PC-9 (cell line): Measurements from ENCODE around the gene ADGRD1. TPM values are rescaled to one million over a fixed set of nuclear protein-coding genes. Genes with fewer than 3 reads are reported as not detected.

Source experiments
- BruUV-seq: library from RNA; stranded (reverse); fragments of 400-500 nt; replicated peaks from 2 replicates; lab custom pipeline; 2021; lab: Mats Ljungman, UMichigan
- CTCF ChIA-PET: fragments of 300-600 bp; sonication (Branson Sonifier 250); formaldehyde crosslinking; loops from one replicate; lab custom pipeline; 2022; ENCODE audit warnings: antibody characterized with exemption; lab: Charles Lee
- POLR2A ChIA-PET: fragments of 300-600 bp; sonication (Branson Sonifier 250); formaldehyde crosslinking; loops from one replicate; lab custom pipeline; 2022; ENCODE audit warnings: antibody characterized with exemption; ENCODE audit not compliant: unreplicated experiment; lab: Charles Lee
- DNase-seq, 2 experiments: peaks; one replicate each; pipeline versions ENCODE4 v3.0.0 to v3.0.0-alpha.2; 2015 to 2022; ENCODE audit warnings: mixed read lengths in 1 of 2
- H2AFZ ChIP-seq: fragments of 200-600 bp; sonication (generic); 2 replicates; pipeline ENCODE4 v1.8.1; 2017; ENCODE audit warnings: antibody characterized with exemption
- H3F3A ChIP-seq: fragments of 200-600 bp; sonication (generic); 2 replicates; pipeline ENCODE4 v1.8.1; 2017; ENCODE audit warnings: antibody characterized with exemption, mild to moderate bottlenecking, low read depth; ENCODE audit not compliant: insufficient read depth
- H3K27ac ChIP-seq: fragments of 200-600 bp; sonication (generic); 2 replicates; pipeline ENCODE4 v1.6.1; 2016; ENCODE audit warnings: mixed run types
- H3K27me3 ChIP-seq: fragments of 200-600 bp; sonication (generic); 2 replicates; pipeline ENCODE4 v1.6.1; 2016; ENCODE audit warnings: low read depth, mixed run types; ENCODE audit not compliant: insufficient read depth
- H3K36me3 ChIP-seq: fragments of 200-600 bp; sonication (generic); 2 replicates; pipeline ENCODE4 v1.6.1; 2016; ENCODE audit warnings: low read depth, mixed run types
- H3K4me1 ChIP-seq: fragments of 200-600 bp; sonication (generic); replicated peaks from 2 replicates; pipeline ENCODE4 v1.6.1; 2016; ENCODE audit warnings: mixed run types; ENCODE audit not compliant: insufficient read depth
- H3K4me2 ChIP-seq: fragments of 200-600 bp; sonication (generic); 2 replicates; pipeline ENCODE4 v1.6.1; 2017; ENCODE audit warnings: mixed run types
- H3K4me3 ChIP-seq: fragments of 200-600 bp; sonication (generic); 2 replicates; pipeline ENCODE4 v1.6.1; 2016; ENCODE audit warnings: mixed run types
- H3K79me2 ChIP-seq: fragments of 200-600 bp; sonication (generic); 2 replicates; pipeline ENCODE4 v1.6.1; 2017; ENCODE audit warnings: low read depth, mixed run types
- H3K9me2 ChIP-seq: fragments of 200-600 bp; sonication (generic); 2 replicates; pipeline ENCODE4 v1.8.1; 2017; ENCODE audit warnings: mild to moderate bottlenecking; ENCODE audit not compliant: insufficient read depth
- H3K9me3 ChIP-seq: fragments of 200-600 bp; sonication (generic); 2 replicates; pipeline ENCODE4 v1.8.1; 2016; ENCODE audit warnings: low read depth; ENCODE audit not compliant: insufficient read depth
- H4K20me1 ChIP-seq: fragments of 200-600 bp; sonication (generic); 2 replicates; pipeline ENCODE4 v1.8.1; 2017; ENCODE audit not compliant: insufficient read depth
- CTCF ChIP-seq: fragments of 200-600 bp; sonication (generic); conservative IDR thresholded peaks from 2 replicates; pipeline ENCODE4 v1.6.1; 2017; ENCODE audit warnings: mixed run types, antibody characterized with exemption, mild to moderate bottlenecking, moderate library complexity
- EZH2 ChIP-seq: fragments of 200-600 bp; sonication (generic); IDR thresholded peaks from 2 replicates; pipeline ENCODE4 v1.8.0; 2017; ENCODE audit warnings: antibody characterized with exemption, low read depth
- intact Hi-C: fragments of 100-400 bp; cut with micrococcal nuclease; formaldehyde crosslinking; loops from one replicate; pipeline ENCODE4 v1.10.0; 2022; ENCODE audit not compliant: unreplicated experiment
- total RNA-seq: library from RNA; stranded (reverse); gene quantifications from 2 replicates; pipeline ENCODE4 v1.2.3, GENCODE V29; 2021

The ADGRD1 gene
- total RNA-seq, 1 experiment from 2014 or later, result not detected

DNA sequence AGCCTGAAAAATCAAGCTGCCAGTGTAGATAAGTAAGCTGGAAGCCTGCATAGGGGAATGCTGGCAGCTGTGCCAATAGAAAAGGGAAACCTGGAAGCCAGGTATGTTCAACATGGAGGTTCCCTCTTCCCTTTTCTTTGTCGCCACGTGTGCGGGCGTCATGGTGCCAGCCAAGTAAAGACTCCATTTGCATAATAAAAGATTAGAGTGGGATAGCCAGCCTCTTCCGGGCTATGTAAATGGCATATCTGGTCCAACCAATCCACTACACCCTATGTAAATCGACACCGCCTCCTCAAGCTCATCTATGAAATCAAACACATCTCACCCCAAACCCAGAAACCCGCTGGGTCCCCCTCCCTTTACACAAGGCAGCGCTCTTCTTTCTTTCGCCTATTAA lies 5.6 kb upstream of the ADGRD1 start:
- H4K20me1 ChIP-seq, result no peaks in the 10 kb centered on the region
- H3K4me1 ChIP-seq, result no peaks in the 10 kb centered on the region
- no peak overlapping the region for H2AFZ ChIP-seq
- H3K4me3 ChIP-seq, result no peak overlapping the region
- H3K4me2 ChIP-seq, result no peak overlapping the region
- no peaks in the 10 kb centered on the region for H3F3A ChIP-seq
- no peaks in the 10 kb centered on the region for H3K9me2 ChIP-seq
- DNase-seq, result no peak
- TF ChIP-seq CTCF, result no peak
- TF ChIP-seq EZH2, result no peak
- H3K36me3 ChIP-seq, result no peaks in the 10 kb centered on the region
- intact Hi-C loops, result no loop called here
- H3K27me3 ChIP-seq, result peaks cover 85% of the 10 kb centered on the region
- no peaks in the 10 kb centered on the region for H3K9me3 ChIP-seq
- BruUV-seq, result no TSS peak
- CTCF ChIA-PET, result no interaction called here
- H3K27ac ChIP-seq, result no peak overlapping the region
- POLR2A ChIA-PET, result no interaction called here
- no peaks in the 10 kb centered on the region for H3K79me2 ChIP-seq

DNA sequence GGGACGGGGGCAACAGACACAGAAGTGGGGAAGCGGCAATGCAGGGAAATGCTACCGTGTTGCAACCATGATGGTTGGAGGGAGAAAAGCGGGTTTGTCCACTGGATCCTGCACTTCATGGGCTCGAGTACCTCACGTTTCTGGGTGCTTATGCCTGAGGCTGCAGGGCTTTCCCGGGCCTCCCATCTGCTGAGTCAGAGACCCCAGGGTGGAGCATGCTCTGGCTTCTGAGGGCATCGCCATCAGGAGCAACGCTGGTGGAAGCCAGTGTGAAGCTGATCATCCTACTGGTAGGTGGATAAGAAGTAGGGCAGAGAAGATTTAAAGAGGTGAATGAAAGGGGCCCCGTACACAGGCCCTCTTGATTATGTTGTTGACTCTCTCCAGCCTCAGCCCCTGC lies 5.0 kb upstream of the ADGRD1 start:
- Histone ChIP-seq H3F3A (no peaks in the 10 kb centered on the region), H3K27me3 (peaks cover 92% of the 10 kb centered on the region), H3K27ac (no peak overlapping the region), H4K20me1 (no peaks in the 10 kb centered on the region), H3K4me2 (no peak overlapping the region), H3K4me1 (no peaks in the 10 kb centered on the region), H3K36me3 (no peaks in the 10 kb centered on the region), H3K4me3 (no peak overlapping the region), H3K9me2 (no peaks in the 10 kb centered on the region), H3K79me2 (no peaks in the 10 kb centered on the region), H2AFZ (no peak overlapping the region), H3K9me3 (no peaks in the 10 kb centered on the region)
- TF ChIP-seq EZH2, result no peak
- TF ChIP-seq CTCF, result no peak
- intact Hi-C loops, result no loop called here
- ChIA-PET CTCF (no interaction called here), POLR2A (no interaction called here)
- no TSS peak for BruUV-seq
- DNase-seq, result no peak

DNA sequence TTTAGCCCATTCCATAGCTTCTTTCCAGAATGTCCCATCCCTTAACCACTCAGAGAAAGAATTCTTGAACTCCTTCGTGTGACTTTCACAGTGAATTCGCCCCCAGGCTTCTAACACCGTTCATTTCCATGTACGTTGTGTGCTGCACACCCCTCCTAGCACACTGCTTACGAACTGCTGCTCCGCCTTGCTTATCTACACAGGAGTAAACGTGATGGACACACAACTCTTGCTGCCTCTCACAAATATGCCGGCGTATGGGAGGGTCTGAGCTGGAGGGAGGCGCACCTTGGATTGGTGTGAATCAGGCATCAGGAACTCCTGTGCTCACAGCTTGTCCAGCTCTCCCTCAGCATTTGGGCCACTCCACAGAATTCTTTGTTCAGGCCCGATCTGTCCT lies 3.9 kb upstream of the ADGRD1 start:
- Histone ChIP-seq H3K27me3 (peaks cover 96% of the 10 kb centered on the region), H4K20me1 (no peaks in the 10 kb centered on the region), H3K4me2 (no peak overlapping the region), H3K27ac (no peak overlapping the region), H3K79me2 (no peaks in the 10 kb centered on the region), H3K9me3 (no peaks in the 10 kb centered on the region), H3K4me3 (no peak overlapping the region), H3K4me1 (no peaks in the 10 kb centered on the region), H3F3A (no peaks in the 10 kb centered on the region), H3K9me2 (no peaks in the 10 kb centered on the region), H2AFZ (no peak overlapping the region), H3K36me3 (no peaks in the 10 kb centered on the region)
- TF ChIP-seq CTCF, result no peak
- no peak for TF ChIP-seq EZH2
- no peak for DNase-seq
- POLR2A ChIA-PET, result no interaction called here
- intact Hi-C loops, result no loop called here
- CTCF ChIA-PET, result no interaction called here
- BruUV-seq, result no TSS peak
